NCI-H2196 (cell line): ENCODE measurements around the gene MRNIP.

Experiments used
- DNase-seq: peaks from one replicate; lab custom pipeline; 2025; ENCODE audit not compliant: unreplicated experiment; lab: John Stamatoyannopoulos, UW

The MRNIP gene

GRCh38 chr5:179889885-179890284, 31.3 kb upstream of the MRNIP start:
- no peak for DNase-seq

GRCh38 chr5:179887802-179888201, 29.2 kb upstream of the MRNIP start:
- DNase-seq = no peak

GRCh38 chr5:179887095-179887494, 28.5 kb upstream of the MRNIP start:
- DNase-seq = no peak

- DNase-seq = no peak
Observed at GRCh38 chr5:179886190-179886911, 27.7 kb upstream of the MRNIP start.

GRCh38 chr5:179885491-179886090, 27.0 kb upstream of the MRNIP start:
- no peak for DNase-seq

- no peak for DNase-seq
Observed at GRCh38 chr5:179883163-179883562, 24.5 kb upstream of the MRNIP start.

- DNase-seq = no peak
Observed at GRCh38 chr5:179882338-179882737, 23.7 kb upstream of the MRNIP start.

- DNase-seq = no peak
Observed at GRCh38 chr5:179880848-179881590, 22.4 kb upstream of the MRNIP start.

GRCh38 chr5:179880066-179880650, 21.5 kb upstream of the MRNIP start:
- DNase-seq = no peak

GRCh38 chr5:179879690-179880010, 21.0 kb upstream of the MRNIP start:
- DNase-seq = no peak

- DNase-seq = no peak
Observed at GRCh38 chr5:179879003-179879689, 20.5 kb upstream of the MRNIP start.

GRCh38 chr5:179878222-179879002, 19.8 kb upstream of the MRNIP start:
- no peak for DNase-seq

- no peak for DNase-seq
Observed at GRCh38 chr5:179876610-179876952, 18.0 kb upstream of the MRNIP start.

- DNase-seq = no peak
Observed at GRCh38 chr5:179875741-179876609, 17.4 kb upstream of the MRNIP start.

GRCh38 chr5:179874536-179875292, 16.1 kb upstream of the MRNIP start:
- DNase-seq = no peak

- no peak for DNase-seq
Observed at GRCh38 chr5:179874136-179874535, 15.5 kb upstream of the MRNIP start.

- no peak for DNase-seq
Observed at GRCh38 chr5:179873588-179874110, 15.0 kb upstream of the MRNIP start.

GRCh38 chr5:179872828-179873575, 14.4 kb upstream of the MRNIP start:
- no peak for DNase-seq
